Measurements from ENCODE around the gene SHH.

Gene SHH

DNA sequence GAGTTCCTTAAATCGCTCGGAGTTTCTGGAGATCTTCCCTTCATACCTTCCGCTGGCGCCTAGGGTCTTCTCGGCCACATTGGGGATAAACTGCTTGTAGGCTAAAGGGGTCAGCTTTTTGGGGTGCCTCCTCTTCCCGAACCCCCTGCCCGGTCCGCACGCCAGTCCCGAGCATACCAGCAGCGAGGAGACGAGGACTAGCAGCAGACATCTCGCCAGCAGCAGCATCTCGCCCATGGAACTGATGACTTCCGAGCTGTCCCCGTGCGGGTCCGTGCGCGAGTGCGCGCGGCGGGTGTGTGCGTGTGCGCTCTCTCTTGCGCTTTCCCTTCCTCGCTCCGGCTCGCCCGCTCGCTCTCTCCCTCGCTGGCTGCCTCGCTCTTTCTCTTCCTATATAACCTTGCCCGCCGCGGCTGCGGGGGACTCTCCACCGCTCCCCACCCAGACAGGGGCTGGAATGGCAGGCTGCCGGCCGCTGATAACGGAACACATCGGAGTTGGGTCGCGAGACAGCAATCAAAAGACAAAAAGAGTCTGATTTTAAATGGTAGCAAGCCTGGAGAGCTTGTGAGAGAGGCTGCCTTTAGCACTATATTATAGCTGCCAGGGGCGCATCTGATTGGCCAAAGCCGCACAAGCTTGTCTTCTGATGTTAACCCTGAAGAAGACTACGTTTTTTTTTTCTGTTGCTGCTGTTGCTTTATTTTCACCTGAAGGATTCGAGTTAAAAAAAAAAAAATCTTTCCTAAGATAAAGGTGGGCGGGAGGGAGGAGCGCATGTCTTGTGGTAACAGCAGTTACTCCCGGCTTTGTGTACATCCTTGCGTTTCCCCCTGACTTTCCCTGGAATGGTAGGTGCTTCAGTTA, at the start of gene SHH:
Gene SHH (minus strand): TSS at position 569 of the 867 bp plus-strand sequence. CDS start 341 bp downstream, at position 228.
- DNase-seq, result no peak

- DNase-seq, result no peak
These were observed 49.2 kb upstream of the SHH start for GRCh38 chr7:155861480-155861868.

- DNase-seq, result no peak
These were observed 48.7 kb upstream of the SHH start for GRCh38 chr7:155860840-155861479.

- DNase-seq, result no peak
These were observed 48.2 kb upstream of the SHH start for GRCh38 chr7:155860461-155860839.

DNA sequence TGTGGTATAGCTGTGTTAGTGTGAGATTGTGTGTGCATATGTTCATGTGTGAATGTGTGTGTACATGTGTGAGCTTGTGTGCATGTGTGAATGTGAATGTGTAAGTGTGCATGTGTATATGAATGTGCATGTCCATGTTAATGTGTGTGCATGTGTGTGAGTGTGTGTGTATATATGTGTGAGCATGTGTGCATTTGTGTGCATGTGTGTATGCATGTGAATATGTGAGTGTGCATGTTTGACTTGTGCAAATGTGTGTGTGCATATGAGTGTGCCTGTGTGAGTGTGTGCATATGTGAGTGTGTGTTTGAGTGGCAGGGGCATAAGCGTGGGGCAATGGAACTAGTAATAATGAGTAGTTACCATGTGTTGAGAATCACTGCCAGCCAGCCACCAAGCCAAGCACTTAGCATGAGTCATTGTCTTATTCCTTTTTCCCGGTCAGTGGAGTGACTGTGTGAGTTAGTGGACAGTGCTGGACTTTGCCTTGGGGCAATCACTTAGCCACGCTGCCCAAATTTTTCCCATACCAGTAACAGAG, 46.3 kb upstream of the SHH start:
- no peak for DNase-seq

DNA sequence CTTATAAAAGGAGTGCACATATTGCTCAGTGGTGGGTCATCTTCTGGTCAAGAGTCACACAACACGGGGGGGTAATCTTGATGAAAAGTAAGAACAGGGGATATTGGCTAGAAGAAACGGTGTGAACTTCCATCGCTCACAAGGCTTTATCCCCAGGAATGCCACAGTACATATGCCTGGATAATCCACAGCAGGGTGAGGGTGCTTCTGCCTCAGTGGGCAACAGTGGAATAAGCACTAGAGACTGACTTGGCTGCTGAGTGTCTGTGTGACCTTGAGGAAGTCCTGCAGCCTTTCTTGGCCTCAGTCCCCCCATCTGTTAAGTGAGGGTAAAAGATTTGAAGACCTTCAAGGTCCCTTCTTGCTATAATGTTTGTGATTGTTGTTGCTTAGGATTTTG, 44.9 kb upstream of the SHH start:
- no peak for DNase-seq

DNA sequence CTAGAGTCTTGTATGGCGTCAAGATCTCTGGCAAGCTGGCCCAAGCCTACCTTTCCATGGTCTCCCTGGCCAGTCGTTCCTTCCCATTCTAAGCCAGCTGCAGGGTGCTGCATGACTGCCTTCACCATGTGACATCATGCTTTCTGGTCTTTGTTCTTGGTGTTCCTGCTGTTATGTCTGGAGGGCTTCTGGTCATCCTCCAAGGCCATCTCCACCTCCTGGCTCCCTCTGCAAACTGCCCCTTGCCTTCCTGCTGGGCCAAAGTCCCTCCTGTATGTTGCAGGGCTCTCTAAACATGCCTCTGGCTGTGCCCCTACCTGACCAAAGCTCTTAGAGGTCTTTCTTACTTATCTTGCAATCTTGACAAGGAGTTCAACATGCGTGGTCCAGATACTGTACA, 44.4 kb upstream of the SHH start:
- DNase-seq, result no peak

DNA sequence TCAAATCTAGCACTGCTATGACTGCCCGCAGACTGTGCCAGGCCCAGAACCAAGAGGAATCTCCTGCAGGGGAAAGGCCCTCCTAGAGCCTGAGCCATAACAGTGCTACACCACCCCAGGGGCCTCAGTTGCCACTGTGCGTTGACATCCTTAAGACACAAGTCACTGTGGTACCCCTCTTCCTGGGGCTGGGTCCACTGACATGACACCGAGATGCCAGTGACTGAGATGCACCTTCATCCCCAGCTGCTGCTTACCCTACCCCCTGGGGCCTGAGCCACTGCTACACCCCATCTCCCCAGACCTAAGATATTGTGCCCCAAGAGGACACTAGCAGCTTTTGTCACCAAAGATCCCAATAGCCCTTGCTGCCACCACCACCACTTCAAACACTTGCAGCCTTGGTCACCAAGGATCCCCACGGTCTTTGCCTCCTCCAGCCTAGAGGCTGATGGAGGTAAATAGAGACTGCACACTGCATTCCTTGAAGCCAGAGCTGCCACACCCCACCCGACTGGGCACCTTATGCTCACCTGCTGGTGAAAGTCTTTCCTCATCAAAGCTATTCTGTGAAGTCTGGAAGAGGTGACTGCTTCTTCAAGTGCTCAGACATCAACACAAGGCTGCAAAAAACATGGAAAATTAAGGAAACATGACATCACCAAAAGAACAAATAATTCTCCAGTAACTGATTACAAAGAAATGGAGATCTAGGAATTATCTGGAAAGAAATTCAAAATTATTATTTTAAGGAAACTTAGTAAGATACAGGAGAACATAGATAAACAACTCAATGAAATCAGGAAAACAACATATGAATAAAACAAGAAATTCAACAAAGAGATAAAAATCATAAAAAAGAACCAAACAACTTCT, 40.4 kb upstream of the SHH start:
- DNase-seq, result no peak

GRCh38 chr7:155851892-155852291, 39.6 kb upstream of the SHH start:
- DNase-seq, result no peak

DNA sequence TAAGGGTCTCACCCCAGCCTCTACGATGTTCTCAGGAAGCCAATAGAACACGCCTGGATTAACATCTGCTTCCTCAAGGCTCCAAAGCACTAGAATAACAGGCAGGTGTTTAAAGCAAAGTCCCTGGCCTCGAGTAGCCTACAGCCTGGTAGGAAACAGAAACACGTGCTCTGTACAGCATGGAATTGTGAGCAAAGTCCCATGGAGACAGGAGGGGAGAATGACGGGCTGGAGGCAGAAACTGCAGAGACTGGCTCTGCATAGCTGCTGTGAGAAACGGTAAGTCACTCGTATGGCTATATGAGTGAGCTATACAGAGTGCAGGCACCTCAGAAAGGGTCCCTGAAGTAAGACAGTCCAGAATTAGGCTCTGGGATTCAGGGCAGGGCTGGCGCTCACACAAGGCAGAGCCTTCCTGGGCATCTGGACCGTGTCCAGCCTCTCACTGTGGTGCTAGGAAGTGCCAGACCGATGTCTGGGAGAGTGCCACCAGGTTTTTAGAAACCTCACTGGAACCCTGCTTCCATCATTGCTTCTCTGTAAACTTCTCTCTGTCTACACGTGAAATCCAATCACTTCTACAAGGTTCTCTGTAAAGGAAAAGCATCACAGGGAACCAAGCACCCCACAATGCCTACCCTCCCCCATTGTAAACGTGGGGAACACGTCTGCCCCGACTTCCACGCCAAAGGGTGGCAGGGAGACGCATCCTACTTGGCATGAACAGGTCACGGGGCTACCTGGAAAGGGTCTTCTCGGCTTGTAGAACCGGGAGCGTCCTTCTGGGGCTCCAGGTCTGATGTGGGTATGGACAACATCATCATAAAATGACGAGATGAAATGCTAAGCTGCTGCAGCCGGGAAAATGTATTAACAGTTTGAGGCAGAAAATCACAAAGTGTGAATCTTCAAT, 38.8 kb upstream of the SHH start:
- DNase-seq, result no peak

GRCh38 chr7:155850001-155850436, 37.8 kb upstream of the SHH start:
- DNase-seq, result no peak

- no peak for DNase-seq
These were observed 36.7 kb upstream of the SHH start for GRCh38 chr7:155848691-155849669.

DNA sequence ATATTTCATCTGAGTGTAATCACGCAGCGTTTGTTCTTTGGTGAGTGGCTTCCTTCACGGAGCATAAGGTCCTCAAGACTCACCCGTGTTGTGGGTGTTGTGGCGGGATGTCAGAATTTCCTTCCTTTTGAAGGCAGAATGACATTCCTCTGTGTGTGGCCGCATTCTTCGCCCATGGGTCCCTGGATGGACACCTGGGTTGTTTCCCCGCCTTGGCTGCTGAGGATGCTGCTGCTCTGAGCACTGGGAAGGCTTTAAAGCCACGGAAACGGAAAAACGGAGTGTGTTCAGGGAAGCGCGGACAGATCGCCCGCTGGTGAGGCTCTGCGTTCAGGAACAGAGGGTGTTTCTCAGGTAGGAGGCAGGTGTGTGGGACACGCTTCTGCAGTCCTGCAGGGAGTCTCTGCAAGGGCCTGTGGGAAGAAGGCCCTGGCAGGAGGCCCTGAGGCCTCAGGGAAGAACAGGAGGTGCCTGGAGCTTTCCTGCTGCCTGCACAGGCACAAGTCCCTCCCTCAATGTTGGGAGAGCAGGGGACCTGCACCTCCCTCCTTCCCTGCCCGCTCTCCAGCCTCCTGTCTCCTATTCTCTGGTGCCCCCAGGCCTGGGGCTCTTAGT, 35.7 kb upstream of the SHH start:
- no peak for DNase-seq

DNA sequence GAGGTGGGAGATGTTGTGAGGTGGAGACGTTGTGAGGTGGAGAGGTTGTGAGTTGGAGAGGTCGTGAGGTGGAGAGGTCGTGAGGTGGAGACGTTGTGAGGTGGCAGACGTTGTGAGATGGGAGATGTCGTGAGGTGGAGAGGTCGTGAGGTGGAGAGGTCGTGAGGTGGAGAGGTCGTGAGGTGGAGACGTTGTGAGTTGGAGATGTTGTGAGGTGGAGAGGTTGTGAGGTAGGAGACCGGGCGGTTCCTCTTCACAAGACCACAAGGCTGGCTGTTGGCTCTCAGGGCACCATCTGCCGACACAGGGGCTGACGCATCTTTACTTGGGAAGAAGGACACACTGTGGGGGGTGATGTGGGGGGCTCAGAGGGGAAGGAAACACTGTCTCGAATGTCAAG, 34.7 kb upstream of the SHH start:
- no peak for DNase-seq

GRCh38 chr7:155846156-155846555, 33.9 kb upstream of the SHH start:
- no peak for DNase-seq

- DNase-seq, result no peak
These were observed 33.0 kb upstream of the SHH start for GRCh38 chr7:155845226-155845625.

DNA sequence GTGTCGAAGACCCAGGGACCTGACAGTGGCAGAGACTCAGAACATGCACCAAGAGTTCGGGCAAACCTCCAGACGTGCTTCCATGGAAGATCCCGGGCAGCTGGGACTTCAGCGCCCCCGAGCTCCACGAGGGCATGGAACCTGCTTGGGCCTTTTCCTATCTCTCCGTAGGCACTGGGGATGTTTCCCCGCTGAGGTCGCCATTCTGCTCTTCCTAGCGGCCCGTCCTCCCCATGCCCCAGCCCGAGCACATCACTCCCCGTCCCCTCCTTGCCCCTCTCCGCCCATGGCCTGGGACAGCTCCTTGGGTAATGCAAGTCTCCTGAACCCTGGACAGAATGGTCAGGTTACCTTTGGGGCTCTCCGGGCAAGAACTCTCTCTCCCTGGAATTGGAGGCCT, 32.3 kb upstream of the SHH start:
- DNase-seq, result no peak

DNA sequence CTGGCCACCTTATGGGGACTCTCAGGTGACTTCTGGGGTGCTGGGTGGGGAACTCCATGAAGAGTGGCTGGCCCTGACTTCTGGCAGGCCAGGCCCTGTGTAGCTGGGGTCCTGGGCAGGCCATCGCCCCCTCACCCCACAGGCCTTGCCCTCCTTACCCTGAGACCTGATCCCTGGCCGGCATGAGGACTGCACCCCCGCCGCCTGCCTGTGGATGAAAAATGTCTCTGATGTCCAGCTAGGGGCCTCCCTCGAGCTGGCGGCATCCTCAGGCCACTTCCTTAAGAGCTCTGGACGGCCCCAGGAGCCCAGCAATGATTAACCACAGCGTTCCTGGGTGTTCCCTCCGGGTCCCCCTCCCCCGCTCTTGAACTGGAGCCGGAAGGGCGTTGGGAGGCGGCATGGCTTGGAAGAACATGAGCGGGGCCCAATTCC, 31.8 kb upstream of the SHH start:
- DNase-seq, result no peak

DNA sequence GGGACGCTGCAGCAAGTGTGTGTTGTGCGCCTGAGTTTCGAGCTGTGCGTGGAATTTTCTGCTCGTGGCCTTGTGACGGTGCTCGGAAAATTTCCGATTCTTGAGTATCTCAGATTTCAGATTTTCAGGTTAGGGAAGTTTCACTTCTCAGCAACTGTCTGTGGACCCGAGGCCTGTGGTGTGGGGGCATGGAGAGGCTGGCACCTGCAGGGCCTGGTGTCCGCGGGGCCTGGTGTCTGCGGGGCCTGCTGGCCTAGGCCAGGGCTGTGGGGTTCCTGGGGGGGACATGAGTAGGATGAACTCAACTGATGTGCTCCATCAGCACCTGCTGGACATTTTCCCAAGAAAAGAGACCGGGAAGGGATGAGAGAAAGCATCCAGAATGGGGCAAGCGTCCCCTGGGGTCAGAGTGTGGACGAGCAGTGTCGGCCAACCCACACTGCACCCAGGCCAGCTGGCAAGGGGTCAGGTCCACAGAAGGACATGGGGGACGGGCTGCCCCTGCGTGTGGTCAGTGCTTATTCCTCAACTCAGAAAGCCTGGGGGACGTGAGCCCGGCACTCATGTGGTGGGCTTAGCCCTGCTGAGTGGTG, 31.3 kb upstream of the SHH start:
- no peak for DNase-seq
